Ammon's horn (tissue), 1 donor: ENCODE results near the gene PSIP1.
A peak's percentile ranks its signal among the peaks of the same experiment; 100 is the strongest.
"Not testable (repeated sequence)": the region's sequence is repeated elsewhere in the genome, so short reads cannot be mapped to it uniquely, and the experiment has no call there.

ENCODE experiments used
- DNase-seq: peaks from one replicate; pipeline ENCODE4 v3.0.0-alpha.2; 2016; ENCODE audit warnings: low spot score

PSIP1 gene

GRCh38 chr9:15510789-15511575 lies at the start of gene PSIP1:
TSS of gene PSIP1 (minus strand) at chr9:15510970. CDS start at chr9:15510188, 782 bp downstream.
- DNase-seq: peak; percentile 82

- DNase-seq: no peak
These were observed 42.7 kb upstream of the PSIP1 start for GRCh38 chr9:15553528-15553898.

- DNase-seq: peak; percentile 96
These were observed 42.1 kb upstream of the PSIP1 start, which contains the start of gene CCDC171 for GRCh38 chr9:15552636-15553527. TSS of gene CCDC171 (plus strand) at chr9:15553043. CDS start at chr9:15564089, 11,046 bp downstream.

GRCh38 chr9:15549611-15550010 lies 38.8 kb upstream of the PSIP1 start:
- no peak for DNase-seq

GRCh38 chr9:15543047-15543813 lies 32.5 kb upstream of the PSIP1 start:
- DNase-seq: no peak

GRCh38 chr9:15542624-15543023 lies 31.9 kb upstream of the PSIP1 start:
- no peak for DNase-seq

- no peak for DNase-seq
These were observed 31.1 kb upstream of the PSIP1 start for GRCh38 chr9:15541872-15542271.

GRCh38 chr9:15531380-15531779 lies 20.6 kb upstream of the PSIP1 start:
- DNase-seq: no peak

- DNase-seq: no peak
These were observed 19.0 kb upstream of the PSIP1 start for GRCh38 chr9:15529566-15530324.

- not testable (repeated sequence) for DNase-seq
These were observed 16.3 kb upstream of the PSIP1 start for GRCh38 chr9:15527035-15527434.

- DNase-seq: no peak
These were observed 15.2 kb upstream of the PSIP1 start for GRCh38 chr9:15525958-15526357.

- no peak for DNase-seq
These were observed 14.2 kb upstream of the PSIP1 start for GRCh38 chr9:15524845-15525455.

GRCh38 chr9:15522130-15522755 lies 11.5 kb upstream of the PSIP1 start:
- DNase-seq: no peak

GRCh38 chr9:15521254-15521653 lies 10.5 kb upstream of the PSIP1 start:
- DNase-seq: no peak

- DNase-seq: no peak
These were observed 9.1 kb upstream of the PSIP1 start for GRCh38 chr9:15519831-15520230.

GRCh38 chr9:15513335-15513734 lies 2.6 kb upstream of the PSIP1 start:
- no peak for DNase-seq

- no peak for DNase-seq
These were observed 2.1 kb upstream of the PSIP1 start for GRCh38 chr9:15512889-15513288.

GRCh38 chr9:15512204-15512603 lies 1.4 kb upstream of the PSIP1 start:
- DNase-seq: no peak

GRCh38 chr9:15509931-15510788 lies 610 bp downstream of the PSIP1 start:
- DNase-seq: peak; percentile 47

- DNase-seq: no peak
These were observed 4.8 kb downstream of the PSIP1 start for GRCh38 chr9:15505921-15506320.
